CD4-positive, alpha-beta T cell (primary cell): ENCODE results near the gene ZNF580. TPM values are rescaled to one million over a fixed set of nuclear protein-coding genes. Genes with fewer than 3 reads are reported as not detected.

Experiments
- ATAC-seq: fragments of 200-7000 bp; cut with Tn5 transposase; one replicate; pipeline ENCODE4 v1.10.0; 2022; ENCODE audit warnings: mild to moderate bottlenecking; ENCODE audit not compliant: poor library complexity
- CTCF ChIA-PET: fragments of 350-600 bp; sonication (Branson Sonifier 250); formaldehyde crosslinking; loops from one replicate; lab custom pipeline; 2021; ENCODE audit warnings: antibody characterized with exemption, inconsistent platforms; lab: Charles Lee
- POLR2A ChIA-PET: fragments of 350-600 bp; sonication (Branson Sonifier 250); formaldehyde crosslinking; loops from one replicate; lab custom pipeline; 2021; ENCODE audit warnings: antibody characterized with exemption, inconsistent platforms; lab: Charles Lee
- DNase-seq, 14 experiments: peaks; one replicate each; pipeline ENCODE4 v3.0.0-alpha.2; 2013 to 2020; ENCODE audit warnings: mixed read lengths in 2 of 14
- H3K27ac ChIP-seq, 2 donors: one replicate each; pipeline versions ENCODE4 v1.5.1 to v1.7.0; 2013; ENCODE audit warnings: low read length in 2 of 2, low read depth in 1 of 2, mild to moderate bottlenecking in 1 of 2
- H3K27me3 ChIP-seq, 2 experiments: 1 replicate in 1 of 2; 2 replicates in 1 of 2; pipeline versions ENCODE4 v1.6.1 to v1.7.0; 2013; ENCODE audit warnings: low read length in 2 of 2, control low read depth in 1 of 2, mild to moderate bottlenecking in 1 of 2, moderate library complexity in 1 of 2; ENCODE audit not compliant: insufficient read depth in 2 of 2, control insufficient read depth in 1 of 2
- H3K36me3 ChIP-seq: one replicate; pipeline ENCODE4 v1.6.1; 2013; ENCODE audit warnings: low read length, control low read depth; ENCODE audit not compliant: insufficient read depth
- H3K4me1 ChIP-seq: one replicate; pipeline ENCODE4 v1.6.1; 2013; ENCODE audit warnings: low read length, control low read depth; ENCODE audit not compliant: insufficient read depth
- H3K4me3 ChIP-seq: one replicate; pipeline ENCODE4 v1.5.1; 2013; ENCODE audit warnings: mild to moderate bottlenecking, low read length, moderate library complexity
- H3K9me3 ChIP-seq, 2 experiments: 1 replicate in 1 of 2; 2 replicates in 1 of 2; pipeline versions ENCODE4 v1.6.1 to v1.7.0; 2013; ENCODE audit warnings: low read length in 2 of 2, mild to moderate bottlenecking in 2 of 2, control low read depth in 1 of 2, moderate library complexity in 1 of 2; ENCODE audit not compliant: control insufficient read depth in 1 of 2, insufficient read depth in 1 of 2
- H3K27ac Mint-ChIP-seq: one replicate; pipeline ENCODE4 v1.8.0; 2020; ENCODE audit warnings: mixed read lengths
- H3K27me3 Mint-ChIP-seq: one replicate; pipeline ENCODE4 v1.8.0; 2021; ENCODE audit warnings: mixed read lengths
- H3K36me3 Mint-ChIP-seq: one replicate; pipeline ENCODE4 v1.8.0; 2021; ENCODE audit warnings: low read depth, mixed read lengths
- H3K4me1 Mint-ChIP-seq: one replicate; pipeline ENCODE4 v1.8.0; 2021; ENCODE audit warnings: low read depth, mixed read lengths
- H3K4me3 Mint-ChIP-seq: one replicate; pipeline ENCODE4 v1.8.0; 2020; ENCODE audit warnings: mild to moderate bottlenecking, mixed read lengths
- H3K9me3 Mint-ChIP-seq: one replicate; pipeline ENCODE4 v1.8.0; 2020; ENCODE audit warnings: mixed read lengths
- CTCF ChIP-seq: fragments of 200-600 bp; IDR thresholded peaks from one replicate; pipeline ENCODE4 v1.8.0; 2022; ENCODE audit warnings: antibody characterized with exemption, mild to moderate bottlenecking
- intact Hi-C, 2 experiments: fragments of 100-400 bp; cut with DNase I in 1 of 2; cut with micrococcal nuclease in 1 of 2; formaldehyde crosslinking; loops; one replicate each; pipeline versions ENCODE4 v1.15.1 to v1.9.0; 2023 to 2025; cut with DNase I, micrococcal nuclease
- total RNA-seq, 174 experiments: library from RNA in 2 of 174; stranded (reverse) in 2 of 174; gene quantifications; one replicate each; pipeline ENCODE4 v1.2.3 and lab custom pipeline; 2021 to 2026

ZNF580 gene
- total RNA-seq, 2 experiments from 2014 or later: 45.2 to 46.6 TPM

DNA sequence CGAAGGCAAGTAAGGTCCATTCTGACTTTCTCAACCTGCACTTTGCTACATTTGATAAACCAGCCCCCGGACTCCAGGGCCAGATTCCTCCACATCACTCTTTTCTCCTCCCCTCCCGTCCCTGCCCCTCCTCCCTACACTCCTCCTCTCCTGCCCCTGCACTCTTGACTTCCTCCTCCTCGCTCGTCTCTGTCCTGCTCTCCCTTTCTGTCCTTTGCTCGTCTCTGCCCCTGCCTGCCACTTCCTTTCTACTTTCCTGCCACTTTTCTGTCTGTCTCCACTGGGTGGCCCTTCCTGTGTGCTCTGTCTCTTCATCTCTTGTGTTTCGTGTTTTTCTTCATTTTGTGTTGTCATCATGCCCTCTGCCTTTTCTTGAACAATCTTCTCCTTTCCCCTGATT lies 21.0 kb downstream of the ZNF580 start:
- intact Hi-C loops: no loop called here
- Mint-ChIP-seq H3K36me3 (peaks cover 72% of the 10 kb centered on the region), H3K27ac (peak overlapping the region; percentile 42), H3K4me3 (no peak overlapping the region), H3K27me3 (no peaks in the 10 kb centered on the region), H3K9me3 (no peaks in the 10 kb centered on the region), H3K4me1 (peaks cover 32% of the 10 kb centered on the region)
- Histone ChIP-seq H3K27ac (no peak overlapping the region), H3K4me3 (no peak overlapping the region), H3K9me3 (no peaks in the 10 kb centered on the region), H3K4me1 (peaks cover 49% of the 10 kb centered on the region), H3K27me3 (no peaks in the 10 kb centered on the region), H3K36me3 (peaks cover 77% of the 10 kb centered on the region)
- ChIA-PET POLR2A (no interaction called here), CTCF (no interaction called here)
- TF ChIP-seq CTCF: no peak
- no peak for ATAC-seq
- no peak for DNase-seq

GRCh38 chr19:55663846-55664536 lies 23.2 kb downstream of the ZNF580 start:
- no peak overlapping the region for H3K27ac ChIP-seq
- intact Hi-C loops: no loop called here
- no peak overlapping the region for H3K4me3 Mint-ChIP-seq
- H3K4me1 Mint-ChIP-seq: peaks cover 16% of the 10 kb centered on the region
- H3K36me3 ChIP-seq: peaks cover 93% of the 10 kb centered on the region
- H3K27ac Mint-ChIP-seq: no peak overlapping the region
- TF ChIP-seq CTCF: no peak
- CTCF ChIA-PET: interaction anchor here (0.9 kb wide), 1 partner anchor 11 kb away, joined by 6 read pairs; no protein-coding TSS in a partner anchor
- DNase-seq (no peak), ATAC-seq (no peak)
- H3K9me3 Mint-ChIP-seq: no peaks in the 10 kb centered on the region
- H3K4me1 ChIP-seq: peaks cover 35% of the 10 kb centered on the region
- H3K36me3 Mint-ChIP-seq: peaks cover 80% of the 10 kb centered on the region
- no peak overlapping the region for H3K4me3 ChIP-seq
- POLR2A ChIA-PET: interaction anchor here (0.8 to 1.0 kb wide), 2 partner anchors 10 to 30 kb away, joined by 3 read pairs; partner anchors contain the start of gene EPN1
- no peaks in the 10 kb centered on the region for H3K27me3 ChIP-seq
- no peaks in the 10 kb centered on the region for H3K27me3 Mint-ChIP-seq
- H3K9me3 ChIP-seq: no peaks in the 10 kb centered on the region

DNA sequence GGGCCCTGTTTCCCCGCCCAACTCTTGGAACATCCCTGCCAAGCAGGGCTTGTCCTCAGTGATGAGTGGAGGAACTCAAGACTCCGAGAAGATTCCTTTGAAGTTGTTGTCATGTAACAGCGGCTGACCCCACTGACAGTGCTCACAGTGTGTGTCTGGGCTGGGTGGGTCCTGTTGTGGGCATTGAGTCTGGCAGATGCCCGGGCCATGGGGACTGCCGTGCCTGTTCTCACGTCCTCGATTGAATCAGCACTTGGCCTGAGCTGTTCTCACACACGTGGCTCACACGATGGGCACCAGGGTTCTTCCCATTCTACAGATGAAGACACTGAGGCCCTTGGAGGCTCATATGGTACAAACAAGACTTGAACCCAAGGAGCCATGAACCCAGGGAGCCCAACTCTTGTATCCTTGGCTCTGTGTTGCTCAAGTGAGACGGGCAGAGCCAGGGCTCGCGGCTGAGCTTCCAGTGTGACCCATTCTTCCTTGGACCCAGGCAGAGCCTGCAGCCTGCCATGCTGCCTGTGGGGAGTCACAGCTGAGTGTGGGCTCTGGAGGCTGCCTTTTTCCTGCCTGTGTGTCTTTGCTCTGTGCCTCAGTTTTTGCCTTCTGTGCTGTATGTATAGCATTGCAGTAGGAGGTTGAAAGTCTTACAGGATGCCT lies 25.7 kb downstream of the ZNF580 start:
- Mint-ChIP-seq H3K27ac (no peak overlapping the region), H3K36me3 (peaks cover 90% of the 10 kb centered on the region), H3K4me1 (peaks cover 21% of the 10 kb centered on the region), H3K9me3 (no peaks in the 10 kb centered on the region), H3K27me3 (no peaks in the 10 kb centered on the region), H3K4me3 (no peak overlapping the region)
- H3K36me3 ChIP-seq: peaks cover 92% of the 10 kb centered on the region
- no peak overlapping the region for H3K4me3 ChIP-seq
- DNase-seq (no peak), ATAC-seq (no peak)
- ChIA-PET CTCF (no interaction called here), POLR2A (interaction anchor here (0.8 to 1.3 kb wide), 3 partner anchors 10 to 12 kb away, joined by 3 to 6 read pairs (median 4); partner anchors contain the start of gene U2AF2)
- no peaks in the 10 kb centered on the region for H3K9me3 ChIP-seq
- H3K4me1 ChIP-seq: peaks cover 39% of the 10 kb centered on the region
- no peak for TF ChIP-seq CTCF
- intact Hi-C loops: no loop called here
- H3K27ac ChIP-seq: no peak overlapping the region
- H3K27me3 ChIP-seq: no peaks in the 10 kb centered on the region
